Stimulated activated CD4-positive, alpha-beta T cell treated with anti-CD3 and anti-CD28 coated beads, TNF-alpha, amount 100 ng/mL, for 1 hour (primary cell): ENCODE data around the gene TENM3.

Source experiments
- DNase-seq, 3 donors: peaks; one replicate each; pipeline ENCODE4 v3.0.0-alpha.2; 2020; ENCODE audit warnings: low read depth in 3 of 3, low spot score in 1 of 3

Gene TENM3

GRCh38 chr4:182764137-182764536 lies 520.9 kb downstream of the TENM3 start:
- DNase-seq = no peak

GRCh38 chr4:182764642-182765041 lies 521.4 kb downstream of the TENM3 start:
- no peak for DNase-seq

GRCh38 chr4:182765987-182766856 lies 523.0 kb downstream of the TENM3 start:
- no peak for DNase-seq

- DNase-seq = no peak
These were observed 523.7 kb downstream of the TENM3 start for GRCh38 chr4:182766857-182767250.

GRCh38 chr4:182768838-182769237 lies 525.6 kb downstream of the TENM3 start:
- no peak for DNase-seq

- DNase-seq = no peak
These were observed 527.2 kb downstream of the TENM3 start for GRCh38 chr4:182770259-182770995.

- DNase-seq = no peak
These were observed 527.9 kb downstream of the TENM3 start for GRCh38 chr4:182770996-182771514.

- DNase-seq = no peak
These were observed 531.9 kb downstream of the TENM3 start for GRCh38 chr4:182775075-182775474.

- DNase-seq = no peak
These were observed 533.3 kb downstream of the TENM3 start for GRCh38 chr4:182776376-182777105.

- no peak for DNase-seq
These were observed 535.2 kb downstream of the TENM3 start for GRCh38 chr4:182778222-182778982.

- no peak for DNase-seq
These were observed 543.8 kb downstream of the TENM3 start for GRCh38 chr4:182786991-182787390.

- no peak for DNase-seq
These were observed 545.0 kb downstream of the TENM3 start for GRCh38 chr4:182788201-182788600.

- DNase-seq = no peak
These were observed 546.3 kb downstream of the TENM3 start for GRCh38 chr4:182789529-182789928.

- no peak for DNase-seq
These were observed 552.4 kb downstream of the TENM3 start for GRCh38 chr4:182795446-182796238.

- DNase-seq = no peak
These were observed 556.5 kb downstream of the TENM3 start for GRCh38 chr4:182799515-182800215.

- no peak for DNase-seq
These were observed 557.0 kb downstream of the TENM3 start for GRCh38 chr4:182800216-182800515.

- DNase-seq = no peak
These were observed 558.4 kb downstream of the TENM3 start for GRCh38 chr4:182801636-182802035.

- no peak for DNase-seq
These were observed 559.4 kb downstream of the TENM3 start for GRCh38 chr4:182802621-182803020.

- no peak for DNase-seq
These were observed 560.0 kb downstream of the TENM3 start for GRCh38 chr4:182803235-182803634.
